HAP-1 (cell line): Measurements from ENCODE around the gene PSEN1.
A peak's percentile ranks its signal among the peaks of the same experiment; 100 is the strongest.
"Not testable (repeated sequence)": the region's sequence is repeated elsewhere in the genome, so short reads cannot be mapped to it uniquely, and the experiment has no call there.

ENCODE experiments used
- DNase-seq, 2 experiments: peaks; one replicate each; pipeline ENCODE4 v3.0.0-alpha.2; 2016 to 2020; ENCODE audit warnings: low spot score in 2 of 2
- H3K27me3 ChIP-seq: fragments of 250-450 bp; sonication (Bioruptor Pico); 2 replicates; pipeline ENCODE4 v1.5.1; 2020; ENCODE audit warnings: low read depth, mild to moderate bottlenecking, moderate library complexity
- H3K36me3 ChIP-seq: fragments of 250-450 bp; sonication (Bioruptor Pico); replicated peaks from 2 replicates; pipeline ENCODE4 v1.5.1; 2020; ENCODE audit warnings: mild to moderate bottlenecking
- H3K4me1 ChIP-seq: fragments of 250-450 bp; sonication (Bioruptor Pico); 2 replicates; pipeline ENCODE4 v1.5.1; 2020; ENCODE audit warnings: mild to moderate bottlenecking
- H3K4me3 ChIP-seq: fragments of 250-450 bp; sonication (Bioruptor Pico); 2 replicates; pipeline ENCODE4 v1.5.1; 2020; ENCODE audit warnings: mild to moderate bottlenecking, moderate library complexity
- H3K9me3 ChIP-seq: fragments of 250-450 bp; sonication (Bioruptor Pico); 2 replicates; pipeline ENCODE4 v1.5.1; 2020; ENCODE audit warnings: mild to moderate bottlenecking, moderate library complexity
- in situ Hi-C: fragments of 300-500 bp; cut with MboI; formaldehyde crosslinking; loops from 3 replicates; pipeline ENCODE4 v1.14.3; 2020; ENCODE audit warnings: low sequenced_read_pairs, inconsistent platforms, mixed read lengths

Gene PSEN1

DNA sequence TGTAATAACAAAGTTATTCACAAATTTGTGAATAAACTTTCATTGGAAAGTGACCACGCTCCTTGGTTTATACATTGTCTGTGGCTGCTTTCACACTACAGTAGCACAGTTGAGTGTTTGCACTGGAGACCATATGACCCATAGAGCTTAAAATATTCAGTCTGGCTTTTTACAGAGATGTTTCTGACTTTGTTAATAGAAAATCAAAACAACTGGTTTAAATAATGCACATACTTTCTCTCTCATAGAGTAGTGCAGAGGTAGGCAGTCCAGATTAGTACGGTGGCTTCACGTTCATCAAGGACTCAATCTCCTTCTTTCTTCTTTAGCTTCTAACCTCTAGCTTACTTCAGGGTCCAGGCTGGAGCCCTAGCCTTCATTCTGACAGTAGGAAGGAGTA is 36.2 kb downstream of the PSEN1 start:
- H3K9me3 ChIP-seq = no peaks in the 10 kb centered on the region
- peaks cover 19% of the 10 kb centered on the region for H3K4me1 ChIP-seq
- H3K27me3 ChIP-seq = no peaks in the 10 kb centered on the region
- peaks cover 38% of the 10 kb centered on the region for H3K36me3 ChIP-seq
- in situ Hi-C loops = loop anchor here (10.0 kb wide), 1 partner anchor 302 kb away; no protein-coding TSS in a partner anchor
- no peak for DNase-seq
- no peak overlapping the region for H3K4me3 ChIP-seq

GRCh38 chr14:73173092-73173735 is 36.9 kb downstream of the PSEN1 start:
- Histone ChIP-seq H3K36me3 (peaks cover 38% of the 10 kb centered on the region), H3K4me3 (no peak overlapping the region), H3K9me3 (no peaks in the 10 kb centered on the region), H3K27me3 (no peaks in the 10 kb centered on the region), H3K4me1 (peaks cover 19% of the 10 kb centered on the region)
- DNase-seq = peak in 1 of 2 experiments; percentile 59
- in situ Hi-C loops = loop anchor here (10.0 kb wide), 1 partner anchor 302 kb away; no protein-coding TSS in a partner anchor

DNA sequence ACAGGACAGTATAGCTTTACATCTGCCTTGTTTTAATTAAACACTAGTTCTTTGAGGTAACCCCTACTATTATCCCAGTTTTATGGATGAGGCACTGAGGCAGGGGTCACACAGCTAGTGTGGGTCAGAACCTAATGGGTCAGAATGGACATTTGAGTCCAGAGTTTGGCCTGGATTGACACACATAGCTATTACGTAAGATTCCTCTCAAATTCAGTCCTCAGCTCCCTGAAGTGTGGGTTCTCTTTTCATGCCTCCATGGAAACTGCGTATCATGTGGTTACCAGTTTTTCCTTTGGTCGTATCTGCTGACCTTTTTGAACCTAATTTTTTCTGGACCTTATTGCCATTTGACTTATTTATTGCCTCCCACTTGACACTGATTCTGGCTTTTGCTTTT is 40.4 kb downstream of the PSEN1 start:
- Histone ChIP-seq H3K36me3 (peaks cover 24% of the 10 kb centered on the region), H3K9me3 (no peaks in the 10 kb centered on the region), H3K27me3 (no peaks in the 10 kb centered on the region), H3K4me1 (peaks cover 44% of the 10 kb centered on the region), H3K4me3 (no peak overlapping the region)
- in situ Hi-C loops = loop anchor here (10.0 kb wide), 1 partner anchor 298 kb away; no protein-coding TSS in a partner anchor
- no peak for DNase-seq

GRCh38 chr14:73180385-73180805 is 44.1 kb downstream of the PSEN1 start:
- peaks cover 2% of the 10 kb centered on the region; the same call in 1 of the 2 replicates for H3K36me3 ChIP-seq
- no peak overlapping the region for H3K4me3 ChIP-seq
- in situ Hi-C loops = no loop called here
- H3K4me1 ChIP-seq = peaks cover 43% of the 10 kb centered on the region
- no peaks in the 10 kb centered on the region for H3K9me3 ChIP-seq
- DNase-seq = peak in 1 of 2 experiments; percentile 32
- no peaks in the 10 kb centered on the region for H3K27me3 ChIP-seq

DNA sequence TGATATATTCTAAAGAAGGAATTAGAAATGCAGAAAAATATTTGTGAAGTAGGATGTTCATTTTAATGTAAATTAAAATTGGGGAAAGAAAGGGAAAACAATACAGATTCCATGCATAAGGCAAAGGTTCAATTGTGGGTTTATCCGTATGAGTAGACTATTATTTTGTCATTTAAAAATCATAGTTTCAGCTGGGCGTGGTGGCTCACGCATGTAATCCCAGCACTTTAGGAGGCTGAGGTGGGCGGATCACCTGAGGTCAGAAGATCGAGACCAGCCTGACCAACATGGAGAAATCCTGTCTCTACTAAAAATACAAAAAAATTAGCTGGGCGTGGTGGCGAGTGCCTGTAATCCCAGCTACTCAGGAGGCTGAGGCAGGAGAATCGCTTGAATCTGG is 44.7 kb downstream of the PSEN1 start:
- H3K4me1 ChIP-seq = peaks cover 37% of the 10 kb centered on the region
- DNase-seq = peak in 1 of 2 experiments; percentile 65
- in situ Hi-C loops = not testable (repeated sequence)

DNA sequence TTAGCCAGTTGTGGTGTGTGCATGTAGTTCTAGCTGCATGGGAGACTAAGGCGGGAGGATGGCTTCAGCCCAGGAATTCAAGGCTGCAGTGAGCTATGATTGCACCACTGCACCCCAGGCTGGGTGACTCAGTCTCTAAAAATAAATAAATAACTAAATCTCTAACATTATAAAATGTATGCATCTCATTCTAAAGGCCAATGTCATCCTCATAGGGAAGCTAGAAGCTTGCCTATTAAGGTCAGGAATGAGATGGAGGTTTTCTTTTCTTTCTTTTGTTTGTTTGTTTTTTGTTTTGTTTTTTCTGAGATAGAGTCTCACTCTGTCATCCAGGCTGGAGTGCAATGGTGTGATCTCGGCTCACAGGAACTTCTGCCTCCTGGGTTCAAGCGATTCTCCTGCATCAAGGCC is 52.2 kb downstream of the PSEN1 start:
- DNase-seq = no peak
- Histone ChIP-seq H3K4me3 (no peak overlapping the region), H3K4me1 (no peaks in the 10 kb centered on the region), H3K36me3 (peaks cover 18% of the 10 kb centered on the region), H3K27me3 (no peaks in the 10 kb centered on the region), H3K9me3 (no peaks in the 10 kb centered on the region)
- in situ Hi-C loops = no loop called here

More for the DNA sequence above, 44.7 kb downstream of the PSEN1 start:
- not testable (repeated sequence) for H3K9me3 ChIP-seq, H3K27me3 ChIP-seq, H3K4me3 ChIP-seq, H3K36me3 ChIP-seq

- in situ Hi-C loops = no loop called here
- Histone ChIP-seq H3K27me3 (no peaks in the 10 kb centered on the region), H3K4me3 (no peak overlapping the region), H3K4me1 (no peaks in the 10 kb centered on the region), H3K36me3 (peaks cover 23% of the 10 kb centered on the region), H3K9me3 (no peaks in the 10 kb centered on the region)
- DNase-seq = no peak
These were observed 53.3 kb downstream of the PSEN1 start for GRCh38 chr14:73189651-73190050.

- in situ Hi-C loops = no loop called here
- Histone ChIP-seq H3K4me1 (no peaks in the 10 kb centered on the region), H3K9me3 (no peaks in the 10 kb centered on the region), H3K36me3 (peaks cover 29% of the 10 kb centered on the region), H3K4me3 (no peak overlapping the region), H3K27me3 (no peaks in the 10 kb centered on the region)
- no peak for DNase-seq
These were observed 55.1 kb downstream of the PSEN1 start for GRCh38 chr14:73191441-73191840.

- Histone ChIP-seq H3K4me1 (peaks cover 14% of the 10 kb centered on the region), H3K36me3 (peaks cover 22% of the 10 kb centered on the region; the same call in 1 of the 2 replicates)
- in situ Hi-C loops = not testable (repeated sequence)
These were observed 58.0 kb downstream of the PSEN1 start for GRCh38 chr14:73194306-73194705.

GRCh38 chr14:73198253-73198652 is 61.9 kb downstream of the PSEN1 start:
- in situ Hi-C loops = no loop called here
- peaks cover 20% of the 10 kb centered on the region; the same call in 1 of the 2 replicates for H3K36me3 ChIP-seq

More at GRCh38 chr14:73194306-73194705, 58.0 kb downstream of the PSEN1 start:
- H3K4me3 ChIP-seq, DNase-seq, H3K9me3 ChIP-seq, H3K27me3 ChIP-seq: not testable (repeated sequence)

GRCh38 chr14:73203527-73203926 is 67.2 kb downstream of the PSEN1 start:
- H3K4me3 ChIP-seq = no peak overlapping the region
- no peak for DNase-seq
- in situ Hi-C loops = no loop called here
- H3K9me3 ChIP-seq = peaks cover 5% of the 10 kb centered on the region; the same call in 1 of the 2 replicates
- H3K27me3 ChIP-seq = no peaks in the 10 kb centered on the region
- H3K4me1 ChIP-seq = peaks cover under 1% of the 10 kb centered on the region
- peaks cover 30% of the 10 kb centered on the region for H3K36me3 ChIP-seq

More at GRCh38 chr14:73198253-73198652, 61.9 kb downstream of the PSEN1 start:
- Histone ChIP-seq H3K4me3 (no peak overlapping the region), H3K27me3 (no peaks in the 10 kb centered on the region), H3K9me3 (no peaks in the 10 kb centered on the region), H3K4me1 (peaks cover 14% of the 10 kb centered on the region)
- peak in 1 of 2 experiments; percentile 25 for DNase-seq

- Histone ChIP-seq H3K36me3 (peaks cover 42% of the 10 kb centered on the region), H3K27me3 (no peaks in the 10 kb centered on the region), H3K9me3 (peaks cover 5% of the 10 kb centered on the region; the same call in 1 of the 2 replicates), H3K4me1 (no peaks in the 10 kb centered on the region), H3K4me3 (no peak overlapping the region)
- in situ Hi-C loops = no loop called here
- no peak for DNase-seq
These were observed 71.3 kb downstream of the PSEN1 start for GRCh38 chr14:73207615-73208014.

DNA sequence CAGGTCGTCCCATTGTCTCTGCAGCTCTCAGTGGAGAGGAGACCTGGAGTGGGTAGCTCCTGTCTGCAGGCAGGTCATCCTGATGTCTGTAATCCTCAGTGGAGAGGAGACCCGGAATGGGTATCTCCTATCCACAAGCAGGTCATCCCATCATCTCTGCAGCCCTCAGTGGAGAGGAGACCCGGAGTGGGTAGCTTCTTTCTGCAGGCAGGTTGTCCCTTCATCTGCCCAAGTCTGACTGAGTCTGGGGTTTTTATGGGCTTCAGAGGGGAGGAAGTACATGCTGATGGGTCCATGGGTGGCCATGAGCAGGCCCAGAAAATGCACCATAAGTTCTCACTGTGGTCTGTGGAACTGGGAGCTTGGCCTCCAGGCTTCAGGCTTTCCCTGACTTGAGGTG is 72.1 kb downstream of the PSEN1 start:
- in situ Hi-C loops = no loop called here
- peaks cover 5% of the 10 kb centered on the region; the same call in 1 of the 2 replicates for H3K9me3 ChIP-seq
- no peaks in the 10 kb centered on the region for H3K4me1 ChIP-seq
- no peak for DNase-seq
- H3K27me3 ChIP-seq = no peaks in the 10 kb centered on the region
- H3K36me3 ChIP-seq = peaks cover 49% of the 10 kb centered on the region
- H3K4me3 ChIP-seq = no peak overlapping the region

DNA sequence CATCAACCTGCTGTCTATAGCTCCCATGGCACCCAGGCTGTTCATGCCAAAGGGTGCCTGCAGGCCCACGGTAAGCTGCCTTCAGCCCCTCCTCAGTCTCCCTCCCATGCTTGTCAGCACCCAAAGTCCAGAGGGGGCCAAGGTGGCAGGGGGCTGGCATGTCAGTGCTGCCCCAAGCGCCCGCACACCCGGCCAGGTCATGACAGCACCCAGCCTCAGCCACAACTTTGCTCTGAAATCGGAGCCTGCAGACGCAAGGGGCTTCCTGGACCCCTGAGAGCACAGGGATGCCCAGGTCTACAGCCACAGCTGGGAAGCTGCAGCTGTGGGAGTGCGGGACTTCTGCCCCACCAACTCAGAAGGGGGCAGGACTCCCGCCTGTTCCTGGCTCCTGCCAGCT is 72.5 kb downstream of the PSEN1 start:
- Histone ChIP-seq H3K4me1 (no peaks in the 10 kb centered on the region), H3K9me3 (peaks cover 5% of the 10 kb centered on the region; the same call in 1 of the 2 replicates), H3K36me3 (peaks cover 54% of the 10 kb centered on the region), H3K4me3 (no peak overlapping the region), H3K27me3 (no peaks in the 10 kb centered on the region)
- in situ Hi-C loops = no loop called here
- no peak for DNase-seq
